NCI-H2029 (cell line): ENCODE data around the gene EHD4.

ENCODE experiments used
- DNase-seq: peaks from one replicate; lab custom pipeline; 2025; lab: John Stamatoyannopoulos, UW

The EHD4 gene

GRCh38 chr15:41858756-41859155 is 113.6 kb downstream of the EHD4 start:
- DNase-seq = no peak

DNA sequence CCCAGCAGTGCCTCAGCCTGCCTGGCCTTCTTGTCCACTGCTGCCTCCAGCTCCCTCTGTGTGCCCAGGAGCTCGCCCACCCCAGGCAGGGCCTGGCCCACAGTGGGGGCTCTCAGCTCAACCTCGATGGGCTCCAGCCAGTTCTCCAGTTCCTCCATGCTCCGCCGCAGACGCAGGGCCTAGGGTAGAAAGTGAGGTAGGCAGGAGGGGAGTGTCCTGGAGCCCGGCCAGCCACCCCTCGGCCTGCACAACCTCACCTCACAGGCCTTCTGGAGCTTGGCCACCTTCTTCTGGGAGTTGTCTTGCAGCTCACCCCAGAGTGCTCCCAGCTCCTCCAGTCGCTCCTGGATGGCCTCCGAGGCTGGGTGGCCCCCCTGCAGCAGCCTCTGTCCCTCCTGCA is 115.0 kb downstream of the EHD4 start:
- DNase-seq = no peak

DNA sequence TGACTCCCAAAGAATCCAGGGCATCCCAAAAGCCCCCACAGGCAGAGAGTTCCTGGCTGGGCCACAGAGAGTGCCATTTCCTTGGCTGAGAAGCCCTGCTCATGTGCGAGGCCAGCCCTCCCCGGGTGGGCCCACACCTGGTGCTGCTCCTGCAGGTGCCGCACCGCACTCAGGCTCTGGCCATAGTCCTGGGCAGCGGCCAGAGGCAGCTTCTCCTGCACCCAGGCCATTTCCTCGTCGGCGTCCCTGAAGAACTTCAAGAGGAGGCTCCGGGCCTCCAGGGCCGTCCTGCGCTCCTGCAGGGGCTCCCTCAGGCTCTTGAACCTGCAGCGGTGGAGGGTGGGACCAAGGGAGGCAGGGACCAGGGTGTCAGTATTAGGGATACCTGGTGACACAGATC is 115.6 kb downstream of the EHD4 start:
- no peak for DNase-seq

DNA sequence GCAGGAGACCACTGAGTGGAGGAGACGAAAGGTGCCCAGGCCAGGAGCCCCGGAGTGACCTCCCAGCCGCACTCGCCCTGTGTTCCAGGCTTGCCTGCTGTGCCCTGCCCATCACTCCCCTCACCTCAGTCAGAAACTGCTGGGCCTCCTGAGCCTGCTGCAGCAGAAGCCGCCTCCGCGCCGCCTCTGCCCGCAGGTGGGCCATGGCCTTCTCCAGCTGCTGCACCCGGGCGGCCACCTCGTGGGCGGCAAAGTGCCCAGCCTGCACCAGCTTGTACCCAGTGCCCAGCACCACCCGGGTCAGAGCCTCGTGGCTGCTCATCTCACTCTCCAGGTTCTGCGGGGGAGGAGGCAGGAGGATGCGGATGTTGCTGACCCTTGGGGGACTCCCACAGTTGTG is 116.1 kb downstream of the EHD4 start:
- no peak for DNase-seq

GRCh38 chr15:41855261-41855961 is 116.9 kb downstream of the EHD4 start:
- DNase-seq = no peak

DNA sequence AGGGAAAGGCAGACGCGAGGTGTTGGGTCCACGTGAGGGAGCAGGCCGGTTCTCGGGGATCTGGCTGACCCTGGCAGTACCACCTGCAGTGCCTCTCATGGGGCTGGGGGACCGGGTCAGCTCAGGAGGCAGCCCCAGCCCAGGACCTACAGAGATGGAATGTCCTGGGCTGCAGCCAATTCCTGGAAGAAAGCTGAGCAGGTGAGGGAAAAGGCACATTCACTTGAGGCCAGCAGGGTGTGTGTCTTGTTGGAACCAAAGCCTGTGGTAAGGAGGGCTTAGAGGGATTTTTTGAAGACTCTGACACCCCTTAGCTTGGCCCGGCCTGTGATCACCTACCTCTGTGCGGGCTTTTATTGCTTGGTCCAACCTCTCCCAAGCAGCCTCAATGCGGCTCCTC is 117.9 kb downstream of the EHD4 start:
- DNase-seq = no peak

- DNase-seq = no peak
Measured at GRCh38 chr15:41853831-41854230, 118.5 kb downstream of the EHD4 start.

DNA sequence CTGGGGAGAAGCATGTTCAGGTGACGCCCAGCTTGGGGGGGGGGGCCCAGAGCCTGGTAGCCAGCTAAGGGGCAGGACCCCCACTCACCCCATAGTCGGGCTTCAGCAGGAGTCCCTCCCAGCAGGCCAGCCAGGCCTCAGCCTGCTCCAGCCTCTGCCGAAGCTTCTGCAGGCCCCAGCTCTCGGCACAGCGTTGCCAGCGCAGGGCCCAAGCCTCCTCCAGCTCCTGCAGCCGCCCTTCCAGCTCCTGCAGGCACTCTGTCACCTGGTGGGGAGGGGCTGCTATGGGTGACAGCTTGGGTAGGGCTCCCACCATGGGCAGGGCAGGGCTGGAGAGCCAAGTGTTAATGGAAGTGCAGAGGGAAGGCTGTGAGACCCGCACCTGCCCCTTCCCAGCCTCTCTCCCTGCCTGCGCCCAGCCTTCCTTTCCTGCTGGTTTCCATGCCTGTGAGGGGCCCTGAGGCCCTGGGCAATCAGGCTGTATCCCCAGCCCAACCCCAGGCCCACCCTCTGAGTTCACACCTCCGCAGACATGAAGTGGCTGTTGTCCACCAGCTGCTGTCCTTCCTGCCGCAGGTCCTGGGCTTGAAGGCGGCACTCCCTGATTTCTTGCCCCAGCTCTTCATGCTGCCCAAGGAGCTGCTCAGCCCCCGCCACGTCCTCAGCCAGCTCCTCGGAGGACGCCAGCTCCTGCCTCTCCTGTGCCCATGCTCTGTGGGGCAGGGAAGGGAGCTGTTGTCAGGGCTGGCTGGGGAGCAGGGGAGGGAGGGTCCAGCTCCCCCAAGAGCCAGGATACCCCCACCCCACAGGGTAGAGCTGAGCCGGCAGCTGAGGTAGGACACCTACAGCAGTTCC is 119.4 kb downstream of the EHD4 start:
- DNase-seq = no peak

GRCh38 chr15:41851755-41852370 is 120.5 kb downstream of the EHD4 start:
- DNase-seq = no peak

DNA sequence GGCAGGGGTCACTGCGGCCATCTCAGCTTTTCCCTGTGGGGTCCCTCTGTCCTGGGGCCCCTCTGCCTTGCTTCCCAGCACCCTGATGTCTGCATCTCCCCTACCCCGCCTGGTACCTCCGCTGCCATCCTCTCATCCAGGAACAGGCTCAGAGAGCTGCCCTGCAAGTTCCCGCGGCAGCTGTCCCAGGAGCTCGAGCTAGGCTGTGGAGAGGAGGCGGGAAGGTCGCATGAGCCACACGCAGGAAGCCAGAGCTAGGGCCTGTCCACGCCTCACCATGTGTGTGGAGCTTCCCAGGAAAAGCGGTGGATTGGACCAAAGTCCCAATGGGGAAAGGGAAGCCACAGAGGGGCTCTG is 121.2 kb downstream of the EHD4 start:
- no peak for DNase-seq

GRCh38 chr15:41850482-41851166 is 121.7 kb downstream of the EHD4 start:
- no peak for DNase-seq

GRCh38 chr15:41849861-41850260 is 122.5 kb downstream of the EHD4 start:
- no peak for DNase-seq

- DNase-seq = no peak
Measured at GRCh38 chr15:41849204-41849603, 123.2 kb downstream of the EHD4 start.

GRCh38 chr15:41848631-41849030 is 123.7 kb downstream of the EHD4 start:
- DNase-seq = no peak

- no peak for DNase-seq
Measured at GRCh38 chr15:41847981-41848380, 124.4 kb downstream of the EHD4 start.

- no peak for DNase-seq
Measured at GRCh38 chr15:41847206-41847605, 125.2 kb downstream of the EHD4 start.
